ENCODE measurements around the gene SCN3A. TPM values are rescaled to one million over a fixed set of nuclear protein-coding genes. Genes with fewer than 3 reads are reported as not detected.

The SCN3A gene
- total RNA-seq, 1 experiment from 2014 or later: 0.09 TPM

- no peaks in the 10 kb centered on the region for H3K36me3 Mint-ChIP-seq (ENCODE audit: insufficient read depth, unreplicated experiment)
- no peak for DNase-seq
- CTCF ChIA-PET: no interaction called here
- peaks cover 9% of the 10 kb centered on the region for H3K4me1 Mint-ChIP-seq (ENCODE audit: low read depth, unreplicated experiment)
- H3K27me3 Mint-ChIP-seq (ENCODE audit: unreplicated experiment): no peaks in the 10 kb centered on the region
- H3K27ac Mint-ChIP-seq (ENCODE audit: unreplicated experiment): no peak overlapping the region
- no peaks in the 10 kb centered on the region for H3K9me3 Mint-ChIP-seq (ENCODE audit: low read depth, unreplicated experiment)
- H3K4me3 Mint-ChIP-seq (ENCODE audit: low read depth, unreplicated experiment): no peak overlapping the region
- no TSS peak for BruUV-seq (replicated peaks)
- intact Hi-C loops (cut with micrococcal nuclease; ENCODE audit: unreplicated experiment): no loop called here
- TF ChIP-seq CTCF (IDR thresholded peaks at IDR 0.05; ENCODE audit: unreplicated experiment): no peak
Measured at GRCh38 chr2:165057931-165058330, 145.9 kb downstream of the SCN3A start.

GRCh38 chr2:165057308-165057707 lies 146.5 kb downstream of the SCN3A start:
- no peak overlapping the region for H3K27ac Mint-ChIP-seq (ENCODE audit: unreplicated experiment)
- intact Hi-C loops (cut with micrococcal nuclease; ENCODE audit: unreplicated experiment): no loop called here
- BruUV-seq (replicated peaks): no TSS peak
- CTCF ChIA-PET: no interaction called here
- no peak for TF ChIP-seq CTCF (IDR thresholded peaks at IDR 0.05; ENCODE audit: unreplicated experiment)
- no peaks in the 10 kb centered on the region for H3K9me3 Mint-ChIP-seq (ENCODE audit: low read depth, unreplicated experiment)
- no peaks in the 10 kb centered on the region for H3K36me3 Mint-ChIP-seq (ENCODE audit: insufficient read depth, unreplicated experiment)
- no peaks in the 10 kb centered on the region for H3K27me3 Mint-ChIP-seq (ENCODE audit: unreplicated experiment)
- peaks cover 9% of the 10 kb centered on the region for H3K4me1 Mint-ChIP-seq (ENCODE audit: low read depth, unreplicated experiment)
- H3K4me3 Mint-ChIP-seq (ENCODE audit: low read depth, unreplicated experiment): no peak overlapping the region
- DNase-seq: no peak

GRCh38 chr2:165056564-165056963 lies 147.3 kb downstream of the SCN3A start:
- CTCF ChIA-PET: no interaction called here
- Mint-ChIP-seq H3K9me3 (ENCODE audit: low read depth, unreplicated experiment) (no peaks in the 10 kb centered on the region), H3K4me3 (ENCODE audit: low read depth, unreplicated experiment) (no peak overlapping the region), H3K36me3 (ENCODE audit: insufficient read depth, unreplicated experiment) (no peaks in the 10 kb centered on the region), H3K4me1 (ENCODE audit: low read depth, unreplicated experiment) (peaks cover 9% of the 10 kb centered on the region), H3K27me3 (ENCODE audit: unreplicated experiment) (no peaks in the 10 kb centered on the region), H3K27ac (ENCODE audit: unreplicated experiment) (no peak overlapping the region)
- no peak for TF ChIP-seq CTCF (IDR thresholded peaks at IDR 0.05; ENCODE audit: unreplicated experiment)
- no TSS peak for BruUV-seq (replicated peaks)
- DNase-seq: no peak
- intact Hi-C loops (cut with micrococcal nuclease; ENCODE audit: unreplicated experiment): no loop called here

GRCh38 chr2:165055082-165055851 lies 148.6 kb downstream of the SCN3A start:
- no peaks in the 10 kb centered on the region for H3K27me3 Mint-ChIP-seq (ENCODE audit: unreplicated experiment)
- CTCF ChIA-PET: no interaction called here
- BruUV-seq (replicated peaks): no TSS peak
- TF ChIP-seq CTCF (IDR thresholded peaks at IDR 0.05; ENCODE audit: unreplicated experiment): no peak
- intact Hi-C loops (cut with micrococcal nuclease; ENCODE audit: unreplicated experiment): no loop called here
- no peak overlapping the region for H3K4me3 Mint-ChIP-seq (ENCODE audit: low read depth, unreplicated experiment)
- H3K36me3 Mint-ChIP-seq (ENCODE audit: insufficient read depth, unreplicated experiment): no peaks in the 10 kb centered on the region
- H3K27ac Mint-ChIP-seq (ENCODE audit: unreplicated experiment): no peak overlapping the region
- H3K4me1 Mint-ChIP-seq (ENCODE audit: low read depth, unreplicated experiment): peaks cover 9% of the 10 kb centered on the region
- H3K9me3 Mint-ChIP-seq (ENCODE audit: low read depth, unreplicated experiment): no peaks in the 10 kb centered on the region
- no peak for DNase-seq
